SKM-1 (cell line): Measurements from ENCODE around the gene LSAMP.
"Not testable (repeated sequence)": the region's sequence is repeated elsewhere in the genome, so short reads cannot be mapped to it uniquely, and the experiment has no call there.

Experiments
- DNase-seq: peaks from one replicate; lab custom pipeline; 2025; ENCODE audit not compliant: unreplicated experiment; lab: John Stamatoyannopoulos, UW

Gene LSAMP

DNA sequence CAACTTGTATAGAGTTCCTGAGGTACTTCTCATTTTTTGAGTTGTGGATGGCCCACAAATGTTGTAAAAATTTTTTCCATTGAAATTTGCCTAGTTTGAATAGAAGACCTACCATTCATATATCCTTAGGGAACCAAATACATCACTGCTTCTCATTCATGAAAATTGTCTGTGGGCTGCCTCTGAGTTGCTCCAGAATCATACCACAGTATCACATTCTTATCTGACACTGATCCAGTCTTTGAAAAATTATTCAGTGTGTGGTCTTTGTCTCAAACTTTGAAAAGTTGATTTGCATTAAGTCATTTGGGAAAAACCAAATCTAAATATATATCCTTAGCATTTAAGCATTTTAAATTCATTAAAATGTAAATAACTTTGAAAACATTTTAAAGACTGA, 321.1 kb downstream of the LSAMP start:
- no peak for DNase-seq

DNA sequence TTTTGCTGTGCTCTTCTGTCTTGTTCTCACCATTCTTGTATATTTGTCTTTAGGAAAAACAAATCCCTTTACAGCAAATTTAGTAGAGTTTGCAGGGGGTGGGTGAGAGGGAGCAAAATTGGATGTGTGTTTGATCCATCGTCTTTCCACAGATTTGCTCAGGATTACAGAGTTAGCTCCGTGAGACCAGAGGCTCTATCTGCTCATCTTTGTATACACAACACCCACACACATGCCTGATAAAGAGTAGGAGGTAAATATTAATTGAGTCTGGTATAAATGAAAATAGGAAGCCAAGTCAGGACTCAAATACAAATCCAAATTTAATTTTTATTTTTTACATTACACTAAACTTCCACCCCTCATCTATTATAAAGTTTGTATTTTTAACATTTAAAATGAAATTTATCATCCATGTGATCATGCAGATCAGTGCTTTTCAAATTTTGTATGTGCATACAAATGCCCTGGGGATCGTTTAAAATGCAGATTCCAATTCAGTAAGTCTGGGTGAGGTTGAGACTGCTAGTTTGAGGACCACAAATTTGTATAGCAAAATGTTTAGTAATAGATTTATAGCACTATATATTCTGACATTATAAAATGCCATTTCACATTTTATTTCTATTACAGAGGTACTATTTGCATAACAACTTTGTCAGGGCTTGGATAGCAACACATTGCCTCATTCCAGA, 326.7 kb downstream of the LSAMP start:
- DNase-seq: no peak

- no peak for DNase-seq
Measured at GRCh38 chr3:116114586-116114985, 330.7 kb downstream of the LSAMP start.

DNA sequence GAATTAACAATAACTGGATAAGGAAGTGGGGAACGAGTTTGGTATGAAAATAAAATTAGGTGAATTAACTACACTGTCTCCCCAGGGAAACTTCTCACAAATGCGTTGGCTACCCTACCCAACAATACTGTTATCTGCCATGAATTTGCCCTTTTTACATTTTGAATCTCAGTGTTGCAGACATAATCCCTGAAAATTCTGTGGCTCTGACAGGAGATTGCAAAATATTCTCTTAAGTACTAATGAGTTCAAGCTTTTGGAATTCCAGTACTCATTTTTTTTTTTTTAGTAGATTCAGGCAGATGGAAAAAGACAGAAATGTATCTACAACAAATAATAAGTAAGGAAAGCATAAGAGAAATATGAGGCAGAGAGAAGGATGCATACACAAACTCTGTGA, 332.6 kb downstream of the LSAMP start:
- no peak for DNase-seq

DNA sequence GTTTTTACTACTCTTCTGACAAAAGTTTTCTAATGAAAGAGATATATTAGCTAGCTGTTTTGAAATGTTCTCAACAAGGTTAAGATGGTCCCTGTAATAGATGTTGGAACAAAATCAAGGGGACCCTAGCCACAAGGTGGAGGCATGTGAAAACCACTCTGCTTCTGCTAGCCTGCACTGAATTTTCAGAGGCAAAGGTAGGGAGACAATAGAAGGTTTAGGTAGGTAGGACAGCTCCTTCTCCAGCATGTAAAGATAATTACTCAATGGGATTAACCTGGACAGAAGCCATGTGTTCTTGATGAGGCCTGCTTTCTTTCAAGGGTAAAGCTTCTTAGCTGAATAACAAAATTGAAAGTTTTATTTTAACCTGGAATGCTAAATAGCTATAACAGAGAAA, 333.5 kb downstream of the LSAMP start:
- DNase-seq: no peak

DNA sequence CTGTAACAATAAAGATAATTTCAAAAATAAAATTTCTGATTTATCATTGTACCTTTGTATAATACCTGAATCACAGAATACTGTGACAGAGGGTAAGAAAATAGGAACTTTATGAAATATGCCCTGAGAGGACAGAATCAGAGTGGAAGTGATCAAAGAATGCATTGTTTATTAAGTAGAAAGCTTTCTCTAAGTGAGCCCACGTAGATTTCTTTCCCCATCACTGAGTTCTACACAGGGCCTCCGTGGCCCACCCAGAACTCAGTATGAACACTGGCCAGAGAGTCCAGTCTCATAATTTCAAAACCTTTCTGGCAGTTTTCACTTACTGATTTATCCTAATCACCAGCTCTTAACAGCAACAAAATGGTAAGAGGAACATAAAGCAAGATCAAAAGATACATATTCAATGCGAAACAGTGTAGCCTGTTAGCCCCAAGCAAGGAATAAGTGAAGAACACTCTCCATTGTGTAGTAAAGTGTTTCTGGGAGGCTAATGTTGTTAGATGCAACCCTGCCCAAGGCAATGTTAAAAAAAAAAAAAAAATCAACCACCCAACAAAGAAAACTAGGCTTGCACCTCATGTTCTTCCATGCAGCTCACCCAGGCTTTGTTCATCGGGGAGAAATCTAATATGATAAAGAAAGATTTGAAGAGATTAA, 341.3 kb downstream of the LSAMP start:
- DNase-seq: no peak

GRCh38 chr3:116102037-116102436, 343.2 kb downstream of the LSAMP start:
- no peak for DNase-seq

GRCh38 chr3:116097226-116097625, 348.1 kb downstream of the LSAMP start:
- DNase-seq: no peak

GRCh38 chr3:116096631-116097030, 348.7 kb downstream of the LSAMP start:
- DNase-seq: no peak

- DNase-seq: no peak
Measured at GRCh38 chr3:116093374-116093773, 351.9 kb downstream of the LSAMP start.

DNA sequence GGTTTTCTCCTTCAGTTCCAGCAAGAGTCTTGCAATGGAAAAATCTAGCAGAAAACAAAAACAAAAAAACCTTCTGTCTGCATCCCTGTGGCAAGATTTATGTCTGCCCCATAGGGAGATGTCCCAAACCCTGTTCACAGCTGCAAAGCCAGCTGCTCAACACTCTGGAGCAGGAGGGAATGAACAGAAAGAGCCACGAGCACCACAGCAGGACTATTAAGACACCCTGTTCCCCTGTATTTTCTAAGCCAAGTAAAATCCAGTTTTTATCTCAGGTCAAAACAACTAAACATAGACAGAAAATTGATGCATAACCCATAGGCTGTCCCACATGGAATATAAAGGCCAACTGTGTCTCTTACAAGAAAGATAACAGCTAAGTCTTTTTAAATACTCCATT, 357.9 kb downstream of the LSAMP start:
- DNase-seq: no peak

DNA sequence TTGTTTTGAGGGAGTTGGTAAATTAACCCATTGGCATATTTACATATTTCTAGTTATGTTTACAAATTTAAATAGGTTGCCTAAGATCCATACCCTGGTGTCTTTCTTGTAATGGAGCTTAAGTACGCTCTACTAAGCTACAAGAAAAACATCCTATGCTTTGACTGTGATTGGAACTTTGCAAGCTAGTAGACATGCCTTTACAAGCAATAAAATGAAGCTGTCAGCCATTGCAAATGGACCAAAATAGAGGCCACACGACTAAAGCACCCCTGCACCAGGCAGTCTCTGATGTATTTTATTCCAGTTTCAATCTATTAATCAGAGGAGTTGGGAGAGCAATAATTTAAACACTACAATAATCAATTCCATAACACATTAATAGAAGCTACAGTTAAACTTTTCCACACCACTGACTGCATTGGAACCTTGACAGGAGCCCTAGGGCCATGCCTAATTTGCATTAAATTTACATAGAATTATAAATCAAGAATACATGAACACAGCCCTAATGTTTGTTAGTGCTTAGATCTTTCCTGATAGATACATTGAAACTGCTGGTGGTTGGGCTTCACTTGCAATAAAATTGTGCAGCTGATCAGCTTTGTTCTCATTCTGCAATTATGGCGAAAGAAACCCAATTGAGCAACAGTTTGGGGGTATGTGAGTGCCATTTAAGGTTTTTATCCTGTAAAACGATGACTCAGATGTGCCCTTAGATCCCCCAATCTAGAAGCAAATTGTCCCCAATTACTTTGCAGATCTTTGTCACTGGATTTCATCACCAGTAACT, 360.1 kb downstream of the LSAMP start:
- no peak for DNase-seq

GRCh38 chr3:116083683-116084082, 361.6 kb downstream of the LSAMP start:
- no peak for DNase-seq

DNA sequence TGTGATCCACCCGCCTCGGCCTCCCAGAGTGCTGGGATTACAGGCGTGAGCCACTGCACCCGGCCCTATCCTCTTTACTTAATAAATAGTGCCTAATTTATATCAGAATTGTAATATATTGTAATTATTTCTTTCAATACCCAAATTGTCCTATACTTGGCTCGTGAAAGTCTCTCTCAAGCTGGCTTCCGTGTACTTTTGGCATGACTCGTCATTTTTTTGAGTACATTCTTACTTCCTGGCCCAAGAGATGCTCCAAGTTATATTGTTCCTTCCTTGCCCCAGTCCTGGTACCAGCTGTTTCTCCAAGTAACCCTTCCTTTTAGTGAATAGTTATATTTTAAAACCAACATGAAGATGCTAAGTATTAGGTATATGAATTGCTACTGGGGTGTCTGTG, 366.7 kb downstream of the LSAMP start:
- DNase-seq: no peak

GRCh38 chr3:116077557-116077956, 367.7 kb downstream of the LSAMP start:
- no peak for DNase-seq

- no peak for DNase-seq
Measured at GRCh38 chr3:116077059-116077458, 368.2 kb downstream of the LSAMP start.

- DNase-seq: not testable (repeated sequence)
Measured at GRCh38 chr3:116070516-116071278, 374.6 kb downstream of the LSAMP start.

GRCh38 chr3:116070061-116070460, 375.2 kb downstream of the LSAMP start:
- DNase-seq: no peak

GRCh38 chr3:116069024-116069423, 376.3 kb downstream of the LSAMP start:
- DNase-seq: no peak

DNA sequence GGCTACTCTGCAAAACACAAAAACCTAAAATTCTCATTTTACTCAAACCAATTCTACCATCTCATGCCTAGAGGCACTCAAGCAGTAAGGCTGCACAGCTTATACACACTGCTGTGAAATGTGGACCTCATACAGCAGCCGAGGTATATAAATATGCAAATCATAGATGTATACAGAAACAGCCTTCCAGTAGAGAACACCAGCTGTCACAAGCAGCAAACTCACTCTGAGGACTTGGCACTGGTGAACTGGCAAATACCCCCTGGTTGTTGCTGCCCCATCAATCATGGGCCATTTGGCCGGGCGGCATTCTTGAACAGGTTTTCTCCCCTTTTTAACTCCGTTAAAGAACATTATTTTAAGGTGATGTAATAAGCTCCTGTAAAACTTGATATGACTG, 378.0 kb downstream of the LSAMP start:
- no peak for DNase-seq

DNA sequence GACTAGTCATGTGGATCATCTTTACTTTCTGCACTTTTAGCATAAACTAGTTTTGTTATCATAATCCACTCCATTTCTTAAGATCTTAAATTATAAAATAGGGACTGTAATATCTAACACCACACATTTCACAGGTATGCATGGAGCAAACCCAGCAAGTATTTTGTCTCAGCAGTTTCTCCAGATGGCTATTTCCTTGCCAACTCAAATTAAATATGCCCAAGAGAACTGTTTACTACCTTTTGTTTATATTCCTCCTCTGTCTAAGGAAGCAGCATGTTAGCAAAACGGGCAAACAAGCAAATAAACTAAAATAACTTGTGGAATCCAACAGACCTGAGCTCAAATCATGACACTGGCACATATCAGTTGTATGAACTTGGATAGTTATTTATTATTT, 379.8 kb downstream of the LSAMP start:
- no peak for DNase-seq
